ENCODE data around the gene RPS8. TPM values are rescaled to one million over a fixed set of nuclear protein-coding genes. Genes with fewer than 3 reads are reported as not detected.

Gene RPS8
- 1,000 to 10,000 TPM; 3,394 to 3,436 TPM for total RNA-seq
- polyA plus RNA-seq (2013, experiment 1 of 2) = 4,437 TPM
- 3,786 TPM for polyA plus RNA-seq (2013, experiment 2 of 2)
- total RNA-seq = 1,079 to 3,003 (median 1,644) reads per million in 172 experiments

DNA sequence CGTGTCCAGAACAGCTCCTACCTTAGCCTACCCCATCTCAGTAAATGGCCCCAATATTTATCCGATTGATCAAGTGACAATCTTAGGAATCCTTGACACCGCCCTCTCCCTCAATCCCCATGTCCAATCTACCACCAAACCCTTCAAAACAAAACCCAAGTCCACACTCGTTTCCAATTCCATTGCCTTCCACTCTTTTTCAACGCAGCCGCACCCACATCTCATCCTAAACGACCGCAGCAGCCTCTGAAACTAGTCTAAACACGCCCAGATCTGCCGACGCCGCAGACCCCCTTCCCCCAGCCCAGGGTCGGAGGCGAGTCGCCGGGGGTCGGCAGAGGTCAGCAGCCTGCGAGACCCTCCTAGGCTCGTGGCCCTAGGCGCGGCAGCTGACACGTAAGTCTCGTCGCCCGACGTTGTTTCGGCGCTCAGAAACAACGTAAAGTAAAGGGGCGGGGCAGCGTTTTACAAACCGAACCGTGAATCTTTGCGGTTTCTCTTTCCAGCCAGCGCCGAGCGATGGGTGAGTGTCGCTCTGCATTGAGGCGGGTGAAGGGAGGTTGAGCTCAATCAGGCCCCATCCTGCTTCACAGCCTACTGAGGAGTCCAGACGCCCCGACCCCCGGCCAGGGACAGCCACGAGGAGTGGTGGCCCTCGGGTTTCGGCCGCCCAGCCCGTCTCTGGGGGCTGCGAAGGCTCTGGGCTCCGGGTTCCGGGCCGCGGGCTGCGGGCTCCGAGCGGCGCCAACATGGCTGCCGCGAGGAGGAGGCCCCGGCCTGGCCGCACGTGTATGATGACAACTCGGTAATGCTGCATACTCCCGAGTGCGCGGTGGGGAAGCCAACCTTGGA is at the start of gene RPS8:
RPS8 (plus strand) TSS at position 463 of the 852 bp plus-strand sequence; CDS start at position 520, 57 bp downstream.
- Histone ChIP-seq H3K4me3 (ENCODE audit: low read length) (peak within 1 kb of the TSS; percentile 77), H3K9me3 (ENCODE audit: control insufficient read depth in 1 of 2, insufficient read depth in 1 of 2, low read length in 2 of 2) (no peaks in the 10 kb centered on the region), H3K36me3 (ENCODE audit: insufficient read depth, low read length) (peaks cover 37% of the 10 kb centered on the region), H3K4me1 (ENCODE audit: insufficient read depth, low read length) (peaks cover 33% of the 10 kb centered on the region), H3K27ac (ENCODE audit: low read depth in 1 of 2, low read length in 2 of 2) (peak within 1 kb of the TSS; percentile 91), H3K27me3 (ENCODE audit: control insufficient read depth in 1 of 2, insufficient read depth in 2 of 2, low read length in 2 of 2) (no peaks in the 10 kb centered on the region)
- H3K36me3 Mint-ChIP-seq (ENCODE audit: low read depth) = peaks cover 43% of the 10 kb centered on the region
- intact Hi-C loops (cut with DNase I, micrococcal nuclease) = loop anchor here (1.0 to 10.0 kb wide), 7 partner anchors 43 to 719 kb away; partner anchors contain the start of genes RNU5D-1 (in 2 of the 2), ARMH1 (in 1 of the 2), EIF2B3 (in 1 of the 2) and MUTYH (in 1 of the 2)
- ATAC-seq (ENCODE audit: poor library complexity) = peak; percentile 83
- no peak for TF ChIP-seq CTCF (IDR thresholded peaks at IDR 0.05)
- H3K4me1 Mint-ChIP-seq (ENCODE audit: low read depth) = peaks cover 54% of the 10 kb centered on the region
- no peaks in the 10 kb centered on the region for H3K9me3 Mint-ChIP-seq
- peak within 1 kb of the TSS; percentile 90 for H3K4me3 Mint-ChIP-seq
- ChIA-PET CTCF (interaction anchor here (1.3 to 3.8 kb wide), 5 partner anchors 10 to 46 kb away, joined by 8 to 20 read pairs (median 11); partner anchors contain the start of genes PLK3 and RNU5D-1), POLR2A (interaction anchor here (0.8 to 4.5 kb wide), 33 partner anchors 9 to 911 kb away, joined by 3 to 65 read pairs (median 6); partner anchors contain the start of genes AKR1A1, BEST4, BTBD19 and CCDC163)
- DNase-seq = peak; percentile 82 to 95 (median 86)
- H3K27ac Mint-ChIP-seq = peak within 1 kb of the TSS; percentile 89
- no peaks in the 10 kb centered on the region for H3K27me3 Mint-ChIP-seq

DNA sequence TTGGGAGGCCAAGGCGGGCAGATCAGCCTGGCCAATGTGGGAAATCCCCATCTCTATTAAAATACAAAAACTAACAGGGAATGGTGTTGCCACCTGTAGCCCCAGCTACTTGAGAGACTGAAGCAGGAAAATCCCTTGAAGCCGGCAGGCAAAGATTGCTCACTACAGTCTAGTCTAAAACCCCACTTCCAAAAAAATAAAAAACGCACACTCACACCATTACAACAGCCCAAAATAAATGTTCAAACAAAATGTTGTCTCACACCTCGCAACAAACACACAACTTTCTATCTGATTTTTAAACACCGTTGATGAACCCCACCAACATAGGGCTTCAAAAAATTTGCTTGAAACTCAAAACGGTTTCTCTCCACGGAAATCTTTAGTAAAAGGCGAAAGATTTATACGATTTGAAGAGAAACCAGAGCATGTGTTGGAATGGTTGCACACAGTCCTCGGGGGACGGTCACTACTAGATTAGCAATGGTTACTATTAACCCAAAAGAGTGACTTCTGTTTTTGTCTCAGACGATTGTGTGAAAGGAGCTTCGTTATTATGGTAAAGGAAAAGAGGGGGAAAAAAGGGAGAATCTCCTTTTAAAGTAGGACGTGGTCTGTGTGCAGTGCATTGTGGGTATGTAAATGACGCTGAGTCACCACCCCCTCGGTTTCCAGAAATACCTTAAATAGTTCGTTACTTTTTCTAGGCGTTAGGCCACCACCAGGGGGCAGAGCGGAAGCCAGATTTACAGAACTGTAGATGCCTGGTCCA is 44.4 kb upstream of the RPS8 start, which contains the start of gene RNU5D-1:
RNU5D-1 (minus strand) TSS at position 430 of the 772 bp plus-strand sequence.
- H3K9me3 ChIP-seq (ENCODE audit: control insufficient read depth in 1 of 2, insufficient read depth in 1 of 2, low read length in 2 of 2) = no peaks in the 10 kb centered on the region
- Mint-ChIP-seq H3K27me3 (no peaks in the 10 kb centered on the region), H3K27ac (peak within 1 kb of the TSS; percentile 97), H3K4me3 (peak within 1 kb of the TSS; percentile 68), H3K36me3 (ENCODE audit: low read depth) (no peaks in the 10 kb centered on the region), H3K4me1 (ENCODE audit: low read depth) (peaks cover 35% of the 10 kb centered on the region), H3K9me3 (no peaks in the 10 kb centered on the region)
- intact Hi-C loops (cut with DNase I, micrococcal nuclease) = loop anchor here (1.0 to 5.0 kb wide), 11 partner anchors 8 to 851 kb away; partner anchors contain the start of genes RPS8 (in 2 of the 2), ARMH1 (in 1 of the 2), HECTD3 (in 1 of the 2) and KIF2C (in 1 of the 2)
- H3K27ac ChIP-seq (ENCODE audit: low read depth in 1 of 2, low read length in 2 of 2) = peak within 1 kb of the TSS; percentile 93 to 96
- H3K27me3 ChIP-seq (ENCODE audit: control insufficient read depth in 1 of 2, insufficient read depth in 2 of 2, low read length in 2 of 2) = no peaks in the 10 kb centered on the region
- H3K36me3 ChIP-seq (ENCODE audit: insufficient read depth, low read length) = no peaks in the 10 kb centered on the region
- POLR2A ChIA-PET = interaction anchor here (0.6 to 6.1 kb wide), 30 partner anchors 8 to 1610 kb away, joined by 3 to 138 read pairs (median 4); partner anchors contain the start of genes BTBD19, DYNLT4, EIF2B3 and HECTD3
- H3K4me3 ChIP-seq (ENCODE audit: low read length) = peak within 1 kb of the TSS; percentile 46
- H3K4me1 ChIP-seq (ENCODE audit: insufficient read depth, low read length) = peaks cover 33% of the 10 kb centered on the region
- ATAC-seq (ENCODE audit: poor library complexity) (peak; percentile 76), DNase-seq (peak; percentile 87 to 98 (median 94))
- CTCF ChIA-PET = interaction anchor here (0.6 to 4.0 kb wide), 23 partner anchors 9 to 573 kb away, joined by 3 to 20 read pairs (median 5); partner anchors contain the start of genes BEST4, BTBD19, DMAP1 and DYNLT4
- TF ChIP-seq CTCF (IDR thresholded peaks at IDR 0.05) = peak; percentile 77

Measured in CD4-positive, alpha-beta T cell (primary cell).